ENCODE measurements around the gene OLFM1.
"Not testable (repeated sequence)": the region's sequence is repeated elsewhere in the genome, so short reads cannot be mapped to it uniquely, and the experiment has no call there.

Gene OLFM1

DNA sequence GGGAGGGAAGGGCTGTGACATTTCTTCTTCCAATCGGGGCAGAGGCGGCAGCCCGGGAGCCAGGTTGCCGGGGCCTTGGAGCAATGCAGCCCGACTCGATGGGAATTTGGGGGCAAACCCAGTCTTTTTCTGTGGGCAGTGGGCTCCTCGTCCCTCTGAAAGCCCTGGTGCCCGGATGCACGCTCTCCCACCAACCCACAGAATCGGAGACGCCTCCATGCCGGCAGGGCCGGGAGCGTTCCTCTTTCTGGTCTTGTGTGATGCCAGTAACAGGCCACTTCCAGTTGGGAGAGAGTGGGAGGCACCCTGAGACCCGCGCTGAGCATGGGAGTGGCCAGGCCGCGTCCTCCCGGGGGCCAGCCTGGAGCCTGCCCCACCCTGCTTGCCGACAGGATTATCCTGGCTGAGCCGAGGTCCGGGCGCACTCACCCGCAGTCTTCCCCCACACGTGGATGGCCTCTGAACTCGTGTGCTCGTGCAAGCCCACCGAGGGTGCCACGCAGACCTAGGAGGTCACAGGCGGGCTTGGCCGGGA lies 17.8 kb downstream of the OLFM1 start:
- no peak for ATAC-seq (replicated peaks)
- Mint-ChIP-seq H3K27me3 (peaks cover 60 to 97% of the 10 kb centered on the region in 2 donors), H3K27ac (no peak overlapping the region)

GRCh38 chr9:135105938-135106491 lies 18.5 kb downstream of the OLFM1 start:
- Mint-ChIP-seq H3K4me1 (ENCODE audit: low read depth in 2 of 2) (peaks cover 7 to 11% of the 10 kb centered on the region in 2 donors), H3K36me3 (ENCODE audit: insufficient read depth) (peaks cover 3% of the 10 kb centered on the region), H3K27me3 (peaks cover 59 to 97% of the 10 kb centered on the region in 2 donors), H3K9me3 (no peaks in the 10 kb centered on the region), H3K27ac (no peak overlapping the region), H3K4me3 (no peak overlapping the region)
- DNase-seq (no peak), ATAC-seq (replicated peaks) (no peak)

More for the DNA sequence above, 17.8 kb downstream of the OLFM1 start:
- Mint-ChIP-seq H3K9me3 (no peaks in the 10 kb centered on the region), H3K36me3 (ENCODE audit: insufficient read depth) (peaks cover 3% of the 10 kb centered on the region), H3K4me1 (ENCODE audit: low read depth in 2 of 2) (peaks cover 7 to 11% of the 10 kb centered on the region in 2 donors), H3K4me3 (no peak overlapping the region)
- DNase-seq: no peak

GRCh38 chr9:135106551-135107270 lies 19.2 kb downstream of the OLFM1 start:
- Mint-ChIP-seq H3K4me1 (ENCODE audit: low read depth in 2 of 2) (peaks cover 7 to 11% of the 10 kb centered on the region in 2 donors), H3K27ac (no peak overlapping the region), H3K36me3 (ENCODE audit: insufficient read depth) (peaks cover 3% of the 10 kb centered on the region), H3K9me3 (no peaks in the 10 kb centered on the region), H3K27me3 (peaks cover 59 to 97% of the 10 kb centered on the region in 2 donors), H3K4me3 (no peak overlapping the region)
- DNase-seq: no peak
- no peak for ATAC-seq (replicated peaks)

DNA sequence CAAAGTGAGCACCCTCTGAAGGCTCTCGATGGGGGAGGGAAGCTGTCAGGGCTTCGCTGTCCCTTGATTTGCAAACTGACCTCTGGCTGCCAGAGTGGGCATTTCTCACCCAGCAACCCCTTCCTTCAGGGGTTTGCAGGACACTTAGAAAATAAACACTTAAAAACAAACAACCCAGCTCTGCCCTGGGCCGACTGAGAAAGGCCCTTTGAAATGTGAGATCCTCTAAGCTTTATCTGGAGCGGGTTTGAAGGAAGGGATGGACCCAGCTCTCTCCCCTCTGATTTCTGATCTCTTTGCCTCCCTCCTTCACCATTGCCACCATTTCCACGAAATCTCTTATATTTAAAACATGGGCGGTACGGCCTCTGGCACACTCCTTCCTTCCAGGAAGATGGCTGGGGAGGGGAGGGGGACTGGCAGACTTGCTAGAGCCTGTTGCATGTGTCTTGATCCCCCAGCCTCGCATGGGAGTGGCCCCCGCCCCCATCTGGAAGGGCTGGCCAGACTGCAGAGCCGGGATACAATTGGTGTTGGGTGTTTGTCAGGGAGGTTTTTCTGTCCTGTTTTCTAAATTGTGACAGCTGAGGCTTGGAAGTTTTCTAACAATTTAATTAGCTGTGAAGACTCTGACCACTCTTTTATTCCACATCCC lies 20.2 kb downstream of the OLFM1 start:
- ATAC-seq (replicated peaks) (no peak), DNase-seq (no peak)
- H3K27me3 Mint-ChIP-seq: peaks cover 59 to 98% of the 10 kb centered on the region in 2 donors
- H3K4me1 Mint-ChIP-seq (ENCODE audit: low read depth in 2 of 2): peaks cover 7 to 11% of the 10 kb centered on the region in 2 donors
- no peaks in the 10 kb centered on the region for H3K9me3 Mint-ChIP-seq
- peaks cover 3% of the 10 kb centered on the region for H3K36me3 Mint-ChIP-seq (ENCODE audit: insufficient read depth)
- no peak overlapping the region for H3K4me3 Mint-ChIP-seq
- H3K27ac Mint-ChIP-seq: no peak overlapping the region

DNA sequence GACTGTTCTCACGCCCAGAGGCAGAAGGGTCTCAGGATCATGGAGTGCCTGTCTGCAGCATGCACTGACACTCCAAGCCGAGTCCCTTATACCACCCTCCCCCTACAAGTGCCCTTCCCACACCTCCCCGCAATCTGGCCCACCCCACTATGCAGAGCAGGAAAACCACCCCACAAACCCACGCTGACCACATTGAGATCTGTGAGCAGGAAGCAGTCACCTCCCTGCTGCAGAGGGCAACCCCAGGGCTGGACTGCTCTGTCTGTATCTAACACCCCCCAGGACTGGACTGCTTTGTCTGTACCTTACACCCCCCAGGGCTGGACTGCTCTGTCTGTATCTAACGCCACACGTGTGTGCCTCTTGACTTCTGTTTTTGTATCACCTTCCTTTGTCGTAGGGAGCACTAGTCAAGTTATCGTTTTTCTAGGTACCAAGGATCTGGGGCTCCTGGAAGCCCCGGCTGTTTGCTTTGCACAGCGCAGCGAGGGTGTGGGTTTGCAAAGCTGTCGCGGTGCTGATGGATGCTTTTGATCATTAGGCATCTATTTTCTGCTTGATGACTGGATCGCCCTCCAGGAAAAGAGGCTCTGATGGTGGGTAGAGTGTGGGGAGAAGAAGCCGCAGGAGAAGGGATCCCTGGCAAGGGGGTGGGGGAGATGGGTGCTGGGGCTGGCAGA lies 21.5 kb downstream of the OLFM1 start:
- Mint-ChIP-seq H3K9me3 (no peaks in the 10 kb centered on the region), H3K27me3 (peaks cover 49 to 91% of the 10 kb centered on the region in 2 donors), H3K4me1 (ENCODE audit: low read depth in 2 of 2) (peaks cover 7 to 11% of the 10 kb centered on the region in 2 donors), H3K36me3 (ENCODE audit: insufficient read depth) (no peaks in the 10 kb centered on the region), H3K27ac (no peak overlapping the region), H3K4me3 (peak overlapping the region; percentile 3 to 6)
- ATAC-seq (replicated peaks) (no peak), DNase-seq (no peak)

DNA sequence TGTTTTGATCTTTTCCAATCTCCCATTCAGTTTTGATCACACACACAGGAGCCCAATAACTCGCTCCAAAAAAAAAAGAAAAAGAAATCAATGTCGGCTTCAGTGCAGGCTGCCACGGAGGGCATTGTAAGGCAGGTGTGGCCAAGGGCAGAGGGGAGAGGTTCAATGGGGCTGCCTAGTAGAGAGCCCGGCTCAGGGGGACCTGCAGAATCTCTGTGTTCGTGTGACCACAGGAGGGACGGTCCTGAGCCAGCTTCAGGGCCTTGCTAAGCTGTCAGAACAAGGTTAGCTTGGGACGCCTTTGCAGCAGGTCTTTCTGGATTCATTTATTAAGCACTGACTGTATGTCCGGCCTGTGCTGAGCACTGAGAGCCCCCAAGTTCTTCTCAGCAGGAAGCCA lies 22.2 kb downstream of the OLFM1 start:
- Mint-ChIP-seq H3K27me3 (peaks cover 46 to 84% of the 10 kb centered on the region in 2 donors), H3K36me3 (ENCODE audit: insufficient read depth) (no peaks in the 10 kb centered on the region), H3K4me1 (ENCODE audit: low read depth in 2 of 2) (peaks cover 7 to 11% of the 10 kb centered on the region in 2 donors), H3K9me3 (no peaks in the 10 kb centered on the region), H3K4me3 (no peak overlapping the region), H3K27ac (no peak overlapping the region)
- DNase-seq (no peak), ATAC-seq (replicated peaks) (no peak)

DNA sequence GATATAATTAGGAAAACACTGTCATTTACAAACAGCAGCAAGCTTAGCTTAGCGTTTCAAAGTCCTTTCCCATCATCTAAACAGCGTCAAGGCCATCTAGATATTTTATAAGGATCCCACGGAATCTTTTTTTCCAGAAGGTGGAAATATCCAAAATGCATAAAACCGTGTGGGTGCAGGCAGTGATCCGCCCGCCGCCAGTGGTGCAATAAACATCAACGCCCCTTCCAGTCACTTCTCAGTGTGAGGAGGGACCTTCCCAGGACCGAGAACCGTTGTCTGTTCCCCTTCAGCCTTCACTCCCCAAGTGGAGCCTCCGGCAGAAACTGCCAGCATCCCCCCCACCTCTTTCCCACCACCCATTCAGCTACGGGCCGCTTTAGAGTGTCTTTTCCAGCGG lies 22.9 kb downstream of the OLFM1 start:
- no peak overlapping the region for H3K4me3 Mint-ChIP-seq
- peaks cover 7 to 10% of the 10 kb centered on the region in 2 donors for H3K4me1 Mint-ChIP-seq (ENCODE audit: low read depth in 2 of 2)
- ATAC-seq (replicated peaks): no peak
- DNase-seq: no peak
- no peaks in the 10 kb centered on the region for H3K9me3 Mint-ChIP-seq
- peaks cover 41 to 84% of the 10 kb centered on the region in 2 donors for H3K27me3 Mint-ChIP-seq
- no peak overlapping the region for H3K27ac Mint-ChIP-seq
- H3K36me3 Mint-ChIP-seq (ENCODE audit: insufficient read depth): no peaks in the 10 kb centered on the region

DNA sequence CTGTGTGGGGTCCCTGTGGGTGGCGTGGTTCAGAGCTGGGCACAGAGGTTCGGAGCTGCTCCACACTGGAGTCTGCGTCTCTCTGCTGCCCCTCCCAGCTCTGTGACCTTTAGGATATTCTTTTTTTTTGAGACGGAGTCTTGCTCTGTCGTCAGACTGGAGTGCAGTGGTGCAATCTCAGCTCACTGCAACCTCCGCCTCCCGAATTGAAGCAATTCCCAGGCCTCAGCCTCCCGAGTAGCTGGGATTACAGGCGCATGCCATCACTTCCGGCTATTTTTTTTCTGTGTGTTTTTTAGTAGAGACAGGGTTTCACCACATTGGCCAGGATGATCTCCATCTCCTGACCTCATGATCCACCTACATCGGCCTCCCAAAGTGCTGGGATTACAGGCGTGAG lies 24.1 kb downstream of the OLFM1 start:
- peaks cover 41 to 75% of the 10 kb centered on the region in 2 donors for H3K27me3 Mint-ChIP-seq
- H3K27ac Mint-ChIP-seq; H3K36me3 Mint-ChIP-seq (ENCODE audit: insufficient read depth); H3K9me3 Mint-ChIP-seq; H3K4me3 Mint-ChIP-seq; DNase-seq; ATAC-seq (replicated peaks): not testable (repeated sequence)
- peaks cover 7 to 10% of the 10 kb centered on the region in 2 donors for H3K4me1 Mint-ChIP-seq (ENCODE audit: low read depth in 2 of 2)

DNA sequence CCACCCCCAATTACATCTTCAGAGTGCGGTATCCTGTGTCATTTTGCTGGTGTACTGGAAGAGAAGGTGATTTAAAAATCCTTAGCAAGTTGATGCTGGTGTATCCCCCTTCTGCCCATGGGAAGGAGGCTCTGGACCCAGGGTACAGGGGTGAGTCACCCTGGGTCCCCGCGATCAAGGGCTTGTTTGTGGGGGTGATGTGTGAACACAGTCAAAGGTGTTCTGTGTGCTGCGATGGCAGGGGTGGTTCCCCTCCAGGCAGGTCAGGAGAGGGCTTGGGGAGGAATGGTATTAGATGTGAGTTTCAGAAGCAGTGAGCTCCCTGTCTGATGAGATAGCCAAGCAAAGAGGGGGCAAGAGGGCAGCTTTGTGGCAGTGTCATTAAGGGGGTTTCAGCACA lies 28.9 kb downstream of the OLFM1 start:
- Mint-ChIP-seq H3K4me1 (ENCODE audit: low read depth in 2 of 2) (no peaks in the 10 kb centered on the region), H3K36me3 (ENCODE audit: insufficient read depth) (no peaks in the 10 kb centered on the region), H3K27me3 (peaks cover 1 to 28% of the 10 kb centered on the region in 2 donors), H3K4me3 (no peak overlapping the region), H3K27ac (no peak overlapping the region), H3K9me3 (no peaks in the 10 kb centered on the region)
- ATAC-seq (replicated peaks) (no peak), DNase-seq (no peak)

DNA sequence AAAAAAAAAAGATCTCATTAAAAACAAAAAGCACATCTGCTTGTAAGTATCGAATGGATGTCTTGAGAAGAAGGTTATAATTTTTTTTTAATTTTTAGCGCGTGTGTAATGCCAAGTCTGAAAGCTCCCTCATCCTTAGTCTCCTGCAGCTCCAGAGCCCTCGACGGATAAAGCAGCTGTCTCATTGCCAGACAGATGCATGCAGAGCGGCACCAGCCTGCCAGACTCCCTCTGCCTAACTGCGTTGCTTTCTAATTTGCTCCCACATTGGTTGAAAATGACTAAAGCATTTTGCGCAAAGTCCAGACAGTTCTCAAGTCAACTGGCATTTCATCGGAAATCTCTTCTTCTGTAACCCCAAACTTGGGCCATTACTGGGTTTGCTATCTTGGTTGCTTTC lies 29.4 kb downstream of the OLFM1 start:
- H3K4me3 Mint-ChIP-seq: no peak overlapping the region
- no peaks in the 10 kb centered on the region for H3K9me3 Mint-ChIP-seq
- no peaks in the 10 kb centered on the region for H3K4me1 Mint-ChIP-seq (ENCODE audit: low read depth in 2 of 2)
- H3K36me3 Mint-ChIP-seq (ENCODE audit: insufficient read depth): no peaks in the 10 kb centered on the region
- ATAC-seq (replicated peaks) (no peak), DNase-seq (no peak)
- no peak overlapping the region for H3K27ac Mint-ChIP-seq
- H3K27me3 Mint-ChIP-seq: peaks cover 0 to 26% of the 10 kb centered on the region in 2 donors

GRCh38 chr9:135117281-135117680 lies 29.8 kb downstream of the OLFM1 start:
- Mint-ChIP-seq H3K36me3 (ENCODE audit: insufficient read depth) (no peaks in the 10 kb centered on the region), H3K9me3 (no peaks in the 10 kb centered on the region), H3K4me1 (ENCODE audit: low read depth in 2 of 2) (no peaks in the 10 kb centered on the region), H3K27ac (no peak overlapping the region), H3K4me3 (no peak overlapping the region), H3K27me3 (peaks cover 0 to 26% of the 10 kb centered on the region in 2 donors)
- DNase-seq (no peak), ATAC-seq (replicated peaks) (no peak)

GRCh38 chr9:135119496-135120064 lies 32.1 kb downstream of the OLFM1 start:
- H3K4me1 Mint-ChIP-seq (ENCODE audit: low read depth in 2 of 2): no peaks in the 10 kb centered on the region
- H3K27ac Mint-ChIP-seq: no peak overlapping the region
- H3K36me3 Mint-ChIP-seq (ENCODE audit: insufficient read depth): no peaks in the 10 kb centered on the region
- no peaks in the 10 kb centered on the region for H3K9me3 Mint-ChIP-seq
- H3K27me3 Mint-ChIP-seq: peaks cover 9 to 26% of the 10 kb centered on the region in 2 donors
- DNase-seq: no peak
- no peak for ATAC-seq (replicated peaks)
- no peak overlapping the region for H3K4me3 Mint-ChIP-seq

- H3K36me3 Mint-ChIP-seq (ENCODE audit: insufficient read depth): no peaks in the 10 kb centered on the region
- H3K27me3 Mint-ChIP-seq: peaks cover 9 to 20% of the 10 kb centered on the region in 2 donors
- no peaks in the 10 kb centered on the region for H3K4me1 Mint-ChIP-seq (ENCODE audit: low read depth in 2 of 2)
- DNase-seq (no peak), ATAC-seq (replicated peaks) (no peak)
- H3K27ac Mint-ChIP-seq: no peak overlapping the region
- H3K9me3 Mint-ChIP-seq: no peaks in the 10 kb centered on the region
- H3K4me3 Mint-ChIP-seq: no peak overlapping the region
These were observed 32.8 kb downstream of the OLFM1 start for GRCh38 chr9:135120249-135120648.

Data from effector memory CD8-positive, alpha-beta T cell (primary cell).